Dermis blood vessel endothelial cell (primary cell): Measurements from ENCODE around the gene MPDU1. TPM values are rescaled to one million over a fixed set of nuclear protein-coding genes. Genes with fewer than 3 reads are reported as not detected.
"Not testable (repeated sequence)": the region's sequence is repeated elsewhere in the genome, so short reads cannot be mapped to it uniquely, and the experiment has no call there.

Experiments used
- DNase-seq: peaks from one replicate; pipeline ENCODE4 v3.0.0; 2010
- total RNA-seq: library from RNA; depleted of rRNA; stranded (reverse); fragments of >200 nt; gene quantifications from 2 replicates; pipeline ENCODE4 v1.2.3, GENCODE V29; 2014

The MPDU1 gene
- total RNA-seq, 1 donor from 2014 or later: 133 TPM

DNA sequence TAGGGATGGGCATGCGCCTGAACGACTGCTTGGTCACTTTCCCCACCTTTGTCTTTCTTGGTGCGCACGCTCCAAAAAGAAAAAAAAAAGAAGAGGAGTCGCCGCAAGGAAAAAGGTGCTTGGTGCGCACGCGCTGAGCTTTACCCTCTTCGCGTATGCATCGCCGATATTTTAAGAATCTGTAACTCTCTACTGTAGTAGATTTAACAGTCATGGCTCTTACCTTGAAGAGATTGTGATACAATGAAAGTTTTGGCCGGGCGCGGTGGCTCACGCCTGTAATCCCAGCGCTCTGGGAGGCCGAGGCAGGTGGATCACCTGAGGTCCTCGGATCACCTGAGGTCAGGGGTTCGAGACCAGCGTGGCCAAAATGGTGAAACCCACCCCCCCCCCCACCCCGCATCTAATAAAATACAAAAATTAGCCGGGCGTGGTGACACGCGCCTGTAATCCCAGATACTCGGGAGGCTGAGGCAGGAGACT is 31.7 kb downstream of the MPDU1 start:
- no peak for DNase-seq

- no peak for DNase-seq
These were observed 35.0 kb downstream of the MPDU1 start for GRCh38 chr17:7618608-7619007.

GRCh38 chr17:7620835-7621234 is 37.2 kb downstream of the MPDU1 start:
- DNase-seq: no peak

DNA sequence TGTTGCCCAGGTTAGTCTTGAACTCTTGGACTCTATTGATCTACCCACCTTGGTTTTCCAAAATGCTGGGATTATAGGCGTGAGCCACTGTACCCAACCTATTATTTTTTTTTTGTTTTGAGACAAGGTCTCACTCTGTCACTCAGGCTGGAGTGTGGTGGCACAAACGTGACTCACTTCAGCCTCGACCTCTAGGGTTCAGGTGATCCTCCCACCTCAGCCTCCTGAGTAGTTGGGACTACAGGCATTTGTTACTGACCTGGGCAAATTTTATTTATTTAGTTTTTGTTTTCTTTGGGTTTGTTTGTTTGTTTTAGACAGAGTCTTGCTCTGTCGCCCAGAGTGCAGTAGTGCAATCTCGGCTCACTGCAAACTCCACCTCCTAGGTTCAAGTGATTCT is 40.0 kb downstream of the MPDU1 start:
- no peak for DNase-seq

- not testable (repeated sequence) for DNase-seq
These were observed 42.1 kb downstream of the MPDU1 start for GRCh38 chr17:7625749-7626148.

DNA sequence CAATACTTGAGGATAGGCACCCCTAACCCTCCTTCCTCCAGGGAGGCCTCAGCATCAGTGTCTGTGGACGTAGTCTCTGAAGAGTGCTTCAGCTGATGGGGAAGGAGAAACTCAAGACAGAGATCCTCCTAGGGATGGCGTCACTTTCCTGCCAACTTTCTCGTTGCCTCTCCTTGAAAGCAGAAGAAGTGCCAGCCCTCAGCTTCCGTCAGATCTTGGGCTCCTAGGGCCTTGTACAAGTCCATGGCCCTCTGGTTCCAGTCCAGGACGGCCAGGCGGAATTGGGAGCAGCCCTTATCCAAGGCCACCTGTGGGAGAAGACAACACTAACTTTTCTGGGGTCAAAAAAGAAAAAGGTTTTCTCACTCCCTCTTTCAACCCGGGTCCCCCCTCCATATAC is 42.7 kb downstream of the MPDU1 start:
- no peak for DNase-seq

- DNase-seq: no peak
These were observed 43.3 kb downstream of the MPDU1 start for GRCh38 chr17:7626956-7627249.

DNA sequence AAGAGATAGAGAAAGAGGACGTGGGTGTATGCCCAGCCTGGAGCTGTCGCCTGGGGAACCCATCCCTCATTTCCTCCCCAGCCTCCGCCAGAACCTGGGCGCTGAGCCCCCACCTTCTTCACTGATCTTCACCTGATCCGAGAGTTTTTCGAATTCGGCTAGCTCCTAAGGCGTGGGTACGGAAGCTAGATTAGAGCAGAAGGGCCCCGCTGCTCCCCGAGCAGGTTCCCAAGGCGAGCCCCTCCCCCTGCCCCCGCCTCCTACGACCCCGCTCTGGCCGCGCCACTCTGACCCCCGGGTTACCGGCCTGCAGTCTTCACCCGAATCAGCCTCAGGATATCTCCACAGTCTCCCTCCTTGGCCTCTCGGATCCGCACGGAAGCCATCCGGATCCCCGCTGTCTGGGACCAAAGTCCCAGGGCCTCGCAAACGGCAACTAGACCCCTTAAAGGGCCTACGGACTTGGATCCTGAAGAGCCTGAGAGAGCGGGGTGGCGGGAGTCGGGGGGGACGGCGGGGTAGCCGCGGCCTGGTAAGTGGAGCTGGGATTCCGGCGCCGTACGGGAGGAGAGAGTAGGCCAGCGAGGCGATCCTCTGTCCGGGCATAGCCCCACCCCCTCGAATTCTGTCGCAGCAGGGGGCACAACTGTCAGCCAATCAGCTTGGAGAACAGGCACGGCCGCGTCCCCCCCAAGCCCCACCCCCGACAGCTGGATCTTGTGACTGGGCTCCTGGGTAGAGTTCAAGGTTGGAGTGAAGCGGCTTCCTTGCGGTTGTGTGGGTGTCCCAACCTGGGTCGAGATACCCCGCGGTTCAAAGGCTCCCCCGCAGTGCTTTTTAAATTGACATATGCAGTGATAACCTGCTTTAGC is 43.8 kb downstream of the MPDU1 start, which contains the start of gene SAT2:
TSS of gene SAT2 (minus strand) at position 572 of the 872 bp plus-strand sequence. CDS start at position 386, 186 bp downstream.
- peak; percentile 93 for DNase-seq

DNA sequence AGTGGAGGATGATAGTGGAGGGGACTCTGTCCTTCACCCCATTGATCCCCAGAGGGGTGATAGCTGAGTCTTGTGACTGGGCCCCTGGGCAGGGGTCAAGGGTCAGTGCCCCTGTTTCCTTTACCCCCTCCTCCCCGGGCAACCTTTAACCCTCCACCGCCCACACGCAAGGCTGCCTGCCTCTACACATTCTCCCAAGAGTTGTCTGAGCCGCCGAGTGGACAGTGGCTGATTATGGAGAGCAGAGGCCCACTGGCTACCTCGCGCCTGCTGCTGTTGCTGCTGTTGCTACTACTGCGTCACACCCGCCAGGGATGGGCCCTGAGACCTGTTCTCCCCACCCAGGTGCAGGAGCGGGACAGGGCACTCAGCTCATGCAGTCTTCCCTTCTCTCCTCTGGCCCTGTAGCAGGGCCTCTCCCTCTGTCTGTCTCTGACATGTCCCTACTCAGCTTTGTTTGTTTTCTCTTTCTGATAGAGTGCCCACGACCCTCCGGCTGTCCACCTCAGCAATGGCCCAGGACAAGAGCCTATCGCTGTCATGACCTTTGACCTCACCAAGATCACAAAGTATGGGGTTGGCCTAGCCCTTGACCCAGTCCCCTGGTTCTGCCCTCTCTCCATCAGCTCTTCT is 46.4 kb downstream of the MPDU1 start, which contains the start of gene SHBG:
TSS of gene SHBG (plus strand) at position 197 of the 633 bp plus-strand sequence. CDS start at position 235, 38 bp downstream.
- DNase-seq: no peak

DNA sequence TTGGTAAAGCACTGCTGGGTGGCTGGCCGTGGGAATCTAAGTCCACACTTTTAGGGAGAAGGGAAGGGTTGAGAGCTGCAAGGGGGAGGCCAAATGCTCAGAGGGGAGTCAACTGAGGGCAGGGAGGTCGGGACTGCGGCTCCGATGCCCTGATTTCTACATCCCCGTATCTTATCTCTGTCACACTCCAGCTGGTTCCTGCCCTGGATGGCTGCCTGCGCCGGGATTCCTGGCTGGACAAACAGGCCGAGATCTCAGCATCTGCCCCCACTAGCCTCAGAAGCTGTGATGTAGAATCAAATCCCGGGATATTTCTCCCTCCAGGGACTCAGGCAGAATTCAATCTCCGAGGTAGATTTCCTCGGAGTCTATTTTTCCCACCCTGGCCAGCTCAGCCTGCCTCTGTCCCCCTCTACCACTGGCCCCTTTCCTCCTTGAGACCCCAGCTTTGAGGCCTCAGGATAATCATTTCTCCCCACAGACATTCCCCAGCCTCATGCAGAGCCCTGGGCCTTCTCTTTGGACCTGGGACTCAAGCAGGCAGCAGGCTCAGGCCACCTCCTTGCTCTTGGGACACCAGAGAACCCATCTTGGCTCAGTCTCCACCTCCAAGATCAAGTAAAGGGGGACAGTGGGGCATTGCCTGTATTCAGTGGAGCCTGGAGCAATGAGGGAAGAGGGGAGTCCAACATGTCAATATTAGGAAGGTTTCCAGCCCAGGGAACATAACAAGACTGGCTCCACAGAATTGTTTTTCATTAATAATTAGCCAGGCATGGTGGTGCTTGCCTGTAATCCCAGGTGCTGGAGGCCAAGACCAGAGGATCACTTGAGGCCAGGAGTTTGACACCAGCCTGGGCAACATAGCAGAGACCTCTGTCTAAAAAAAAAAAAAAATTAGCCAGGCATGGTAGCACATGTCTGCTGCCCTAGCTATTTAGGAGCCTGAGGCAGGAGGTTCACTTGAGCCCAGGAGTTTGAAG is 48.0 kb downstream of the MPDU1 start:
- DNase-seq: no peak

DNA sequence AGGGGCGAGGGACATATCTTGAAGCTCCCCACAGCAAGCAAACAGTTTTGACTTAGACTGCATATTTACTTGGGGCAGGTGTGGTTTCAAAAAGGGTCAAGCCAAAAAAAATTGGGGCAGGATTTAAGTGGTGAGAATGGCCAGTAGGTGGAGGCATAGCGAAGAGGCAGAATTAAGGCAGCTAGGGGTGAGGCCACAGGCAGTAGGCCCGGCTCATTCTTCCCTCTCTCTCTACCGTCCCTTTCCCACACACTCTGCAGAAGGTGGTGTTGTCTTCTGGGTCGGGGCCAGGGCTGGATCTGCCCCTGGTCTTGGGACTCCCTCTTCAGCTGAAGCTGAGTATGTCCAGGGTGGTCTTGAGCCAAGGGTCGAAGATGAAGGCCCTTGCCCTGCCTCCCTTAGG is 48.8 kb downstream of the MPDU1 start:
- peak; percentile 65 for DNase-seq

DNA sequence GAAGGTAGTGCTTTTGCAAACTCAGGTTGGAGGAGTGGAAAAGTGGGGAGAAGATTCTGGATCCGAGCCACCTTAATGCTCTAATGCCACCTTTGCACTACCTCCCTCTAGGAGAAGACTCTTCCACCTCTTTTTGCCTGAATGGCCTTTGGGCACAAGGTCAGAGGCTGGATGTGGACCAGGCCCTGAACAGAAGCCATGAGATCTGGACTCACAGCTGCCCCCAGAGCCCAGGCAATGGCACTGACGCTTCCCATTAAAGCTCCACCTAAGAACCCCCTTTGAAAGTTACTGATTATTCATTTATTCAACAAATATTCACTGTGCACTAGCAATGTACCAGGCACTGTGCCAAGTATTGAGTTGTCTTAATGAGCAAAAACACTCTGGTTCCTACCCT is 49.4 kb downstream of the MPDU1 start:
- no peak for DNase-seq

DNA sequence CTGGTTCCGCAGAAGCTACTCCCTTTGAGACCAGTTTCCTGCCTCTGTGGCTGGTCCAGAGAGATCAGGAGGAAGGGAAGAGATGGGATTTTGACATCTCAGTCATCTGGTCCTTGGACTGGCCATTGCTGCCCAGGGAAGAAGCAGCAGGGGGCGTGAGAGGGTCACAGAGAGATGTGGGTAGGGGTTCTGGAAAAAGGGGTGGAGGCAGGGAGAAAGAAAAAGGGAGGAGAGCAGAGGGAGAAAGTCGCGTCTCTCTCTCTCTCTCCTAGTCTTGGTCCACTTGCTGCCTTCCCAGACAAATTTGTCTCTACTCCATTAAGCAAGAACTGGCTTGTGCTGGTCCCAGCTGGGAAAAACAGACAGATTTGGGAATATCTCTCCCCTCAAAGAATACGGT is 50.7 kb downstream of the MPDU1 start:
- peak; percentile 62 for DNase-seq

- DNase-seq: no peak
These were observed 52.5 kb downstream of the MPDU1 start for GRCh38 chr17:7636163-7636562.

Other genes with a start within 250 kb of the MPDU1 start
- not detected in 2 replicates for gene ACAP1, start 247.3 kb upstream of the MPDU1 start, total RNA-seq
- gene KCTD11, start 231.7 kb upstream of the MPDU1 start, total RNA-seq: 2.6 and 3.2 TPM in 2 replicates
- gene TMEM95, start 228.7 kb upstream of the MPDU1 start, total RNA-seq: not detected in 2 replicates
- gene TNK1, start 202.8 kb upstream of the MPDU1 start, total RNA-seq: 2.2 and 3.6 TPM in 2 replicates
- gene PLSCR3, start 189.3 kb upstream of the MPDU1 start, total RNA-seq: 21.3 and 34.1 TPM in 2 replicates
- 59.2 and 112 TPM in 2 replicates for gene TMEM256, start 179.8 kb upstream of the MPDU1 start, total RNA-seq
- gene NLGN2, start 176.0 kb upstream of the MPDU1 start, total RNA-seq: 2.7 and 5.5 TPM in 2 replicates
- not detected in 2 replicates for gene SPEM1, start 163.5 kb upstream of the MPDU1 start, total RNA-seq
- gene SPEM2, start 158.2 kb upstream of the MPDU1 start, total RNA-seq: not detected in 2 replicates
- not detected in 2 replicates for gene SPEM3, start 155.0 kb upstream of the MPDU1 start, total RNA-seq
- 11.3 and 12.9 TPM in 2 replicates for gene TMEM102, start 148.4 kb upstream of the MPDU1 start, total RNA-seq
- 0.28 and 0.51 TPM in 2 replicates for gene FGF11, start 144.3 kb upstream of the MPDU1 start, total RNA-seq
- gene CHRNB1, start 138.8 kb upstream of the MPDU1 start, total RNA-seq: 4.6 and 5.8 TPM in 2 replicates
- 10.4 and 16.4 TPM in 2 replicates for gene ZBTB4, start 104.2 kb upstream of the MPDU1 start, total RNA-seq
- not detected in 2 replicates for gene SLC35G6, start 102.4 kb upstream of the MPDU1 start, total RNA-seq
- gene POLR2A, start 99.5 kb upstream of the MPDU1 start, total RNA-seq: 81.2 and 139 TPM in 2 replicates
- 9.2 and 26.1 TPM in 2 replicates for gene TNFSF12, start 34.8 kb upstream of the MPDU1 start, total RNA-seq
- 0.88 and 1.2 TPM in 2 replicates for gene TNFSF13, start 25.1 kb upstream of the MPDU1 start, total RNA-seq
- 79.8 and 89.3 TPM in 2 replicates for gene SENP3, start 21.9 kb upstream of the MPDU1 start, total RNA-seq
- 0.17 and 2.1 TPM in 2 replicates for gene CD68, start 4.2 kb upstream of the MPDU1 start, total RNA-seq
- 0.14 and 0.17 TPM in 2 replicates for gene SOX15, start 6.2 kb downstream of the MPDU1 start, total RNA-seq
- 38.8 and 51.1 TPM in 2 replicates for gene FXR2, start 31.0 kb downstream of the MPDU1 start, total RNA-seq
- 20.8 and 31.5 TPM in 2 replicates for gene SAT2, start 44.0 kb downstream of the MPDU1 start, total RNA-seq
- 0.51 TPM in 1 of 2 replicates, not detected in the other for gene SHBG, start 46.3 kb downstream of the MPDU1 start, total RNA-seq
- gene ATP1B2, start 67.1 kb downstream of the MPDU1 start, total RNA-seq: not detected in 2 replicates
- gene TP53, start 103.6 kb downstream of the MPDU1 start, total RNA-seq: 36.1 and 69.7 TPM in 2 replicates
- 7.1 and 11.2 TPM in 2 replicates for gene WRAP53, start 104.6 kb downstream of the MPDU1 start, total RNA-seq
- gene EFNB3, start 121.3 kb downstream of the MPDU1 start, total RNA-seq: 0.14 and 0.51 TPM in 2 replicates
- 0.42 TPM in 1 of 2 replicates, not detected in the other for gene DNAH2, start 133.9 kb downstream of the MPDU1 start, total RNA-seq